SK-N-SH treated with all-trans-retinoic acid at 6 μM for 48 hours (cell line): ENCODE results near the gene KDM4B.

ENCODE experiments used
- ATAC-seq: fragments of 200-7000 bp; cut with Tn5 transposase; 3 replicates; pipeline ENCODE4 v1.9.1; 2020; ENCODE audit warnings: mild to moderate bottlenecking, moderate library complexity
- ARNTL ChIP-seq: fragments of 450-650 bp; formaldehyde crosslinking; IDR thresholded peaks from 2 replicates; pipeline ENCODE4 v1.5.0; 2020; ENCODE audit warnings: low read depth, mild to moderate bottlenecking, moderate library complexity, borderline replicate concordance
- BACH2 ChIP-seq: fragments of 250-450 bp; sonication (Bioruptor Pico); IDR thresholded peaks from 2 replicates; pipeline ENCODE4 v1.9.0; 2021; ENCODE audit warnings: mild to moderate bottlenecking, borderline replicate concordance
- CSDC2 ChIP-seq: fragments of 250-450 bp; sonication (Bioruptor Pico); IDR thresholded peaks from 2 replicates; pipeline ENCODE4 v1.5.0; 2020; ENCODE audit warnings: mild to moderate bottlenecking, moderate library complexity
- ESRRG ChIP-seq: fragments of 250-450 bp; sonication (Bioruptor Pico); IDR thresholded peaks from 2 replicates; pipeline ENCODE4 v1.6.1; 2021; ENCODE audit warnings: mild to moderate bottlenecking
- GLIS3 ChIP-seq: fragments of 250-450 bp; sonication (Bioruptor Pico); IDR thresholded peaks from 2 replicates; pipeline ENCODE4 v1.5.0; 2020; ENCODE audit warnings: mild to moderate bottlenecking, moderate library complexity
- ISL1 ChIP-seq: fragments of 250-450 bp; sonication (Bioruptor Pico); IDR thresholded peaks from 2 replicates; pipeline ENCODE4 v2.1.2; 2022; ENCODE audit warnings: mild to moderate bottlenecking, moderate library complexity
- OSR1 ChIP-seq: fragments of 250-450 bp; sonication (Bioruptor Pico); IDR thresholded peaks from 2 replicates; pipeline ENCODE4 v1.8.0; 2022; ENCODE audit warnings: moderate library complexity, mild to moderate bottlenecking, inconsistent platforms
- PPARA ChIP-seq: fragments of 250-450 bp; sonication (Bioruptor Pico); IDR thresholded peaks from 2 replicates; pipeline ENCODE4 v1.5.0; 2020; ENCODE audit warnings: mild to moderate bottlenecking, borderline replicate concordance
- RARB ChIP-seq: fragments of 250-450 bp; sonication (Bioruptor Pico); IDR thresholded peaks from 2 replicates; pipeline ENCODE4 v1.8.0; 2021; ENCODE audit warnings: mild to moderate bottlenecking, moderate library complexity
- SNAI2 ChIP-seq: fragments of 250-450 bp; sonication (Bioruptor Pico); IDR thresholded peaks from 2 replicates; pipeline ENCODE4 v1.5.0; 2020; ENCODE audit warnings: mild to moderate bottlenecking, moderate library complexity
- TOX ChIP-seq: fragments of 250-450 bp; sonication (Bioruptor Pico); IDR thresholded peaks from 2 replicates; pipeline ENCODE4 v1.8.0; 2021; ENCODE audit warnings: mild to moderate bottlenecking, moderate library complexity, borderline replicate concordance
- ZC3H10 ChIP-seq: fragments of 250-450 bp; sonication (Bioruptor Pico); IDR thresholded peaks from 2 replicates; pipeline ENCODE4 v1.5.1; 2021; ENCODE audit warnings: mild to moderate bottlenecking, moderate library complexity
- ZFP3 ChIP-seq: fragments of 250-450 bp; sonication (Bioruptor Pico); IDR thresholded peaks from 2 replicates; pipeline ENCODE4 v1.5.0; 2020; ENCODE audit warnings: mild to moderate bottlenecking, moderate library complexity
- ZFP30 ChIP-seq: fragments of 450-650 bp; formaldehyde crosslinking; IDR thresholded peaks from 2 replicates; pipeline ENCODE4 v1.5.0; 2022; ENCODE audit warnings: mild to moderate bottlenecking, moderate library complexity
- ZNF565 ChIP-seq: fragments of 450-650 bp; formaldehyde crosslinking; conservative IDR thresholded peaks from 2 replicates; pipeline ENCODE4 v1.5.0; 2020; ENCODE audit warnings: low read depth, mild to moderate bottlenecking, moderate library complexity
- ZNF70 ChIP-seq: fragments of 450-650 bp; formaldehyde crosslinking; IDR thresholded peaks from 2 replicates; pipeline ENCODE4 v1.5.0; 2020; ENCODE audit warnings: mild to moderate bottlenecking, moderate library complexity
- ZNF8 ChIP-seq: fragments of 450-650 bp; formaldehyde crosslinking; IDR thresholded peaks from 2 replicates; pipeline ENCODE4 v1.5.0; 2020; ENCODE audit warnings: mild to moderate bottlenecking, moderate library complexity
- TF ChIP-seq, protein P1 (sequence below): fragments of 250-450 bp; sonication (Bioruptor Pico); IDR thresholded peaks from 2 replicates; pipeline ENCODE4 v1.8.0; 2021; ENCODE audit warnings: low read depth, mild to moderate bottlenecking, moderate library complexity, borderline replicate concordance
- TF ChIP-seq, protein P2 (sequence below): fragments of 250-450 bp; sonication (Bioruptor Pico); IDR thresholded peaks from 2 replicates; pipeline ENCODE4 v1.5.0; 2020; ENCODE audit warnings: mild to moderate bottlenecking, moderate library complexity
- TF ChIP-seq, protein P3 (sequence below): fragments of 250-450 bp; sonication (Bioruptor Pico); IDR thresholded peaks from 2 replicates; pipeline ENCODE4 v1.8.0; 2020; ENCODE audit warnings: mild to moderate bottlenecking, moderate library complexity, borderline replicate concordance
- TF ChIP-seq, protein P4 (sequence below): fragments of 250-450 bp; sonication (Bioruptor Pico); IDR thresholded peaks from 2 replicates; pipeline ENCODE4 v1.5.1; 2020; ENCODE audit warnings: low read depth, mild to moderate bottlenecking, moderate library complexity
- TF ChIP-seq, protein P5 (sequence below): fragments of 250-450 bp; sonication (Bioruptor Pico); IDR thresholded peaks from 2 replicates; pipeline ENCODE4 v1.5.1; 2021; ENCODE audit warnings: mild to moderate bottlenecking, moderate library complexity

Gene KDM4B

DNA sequence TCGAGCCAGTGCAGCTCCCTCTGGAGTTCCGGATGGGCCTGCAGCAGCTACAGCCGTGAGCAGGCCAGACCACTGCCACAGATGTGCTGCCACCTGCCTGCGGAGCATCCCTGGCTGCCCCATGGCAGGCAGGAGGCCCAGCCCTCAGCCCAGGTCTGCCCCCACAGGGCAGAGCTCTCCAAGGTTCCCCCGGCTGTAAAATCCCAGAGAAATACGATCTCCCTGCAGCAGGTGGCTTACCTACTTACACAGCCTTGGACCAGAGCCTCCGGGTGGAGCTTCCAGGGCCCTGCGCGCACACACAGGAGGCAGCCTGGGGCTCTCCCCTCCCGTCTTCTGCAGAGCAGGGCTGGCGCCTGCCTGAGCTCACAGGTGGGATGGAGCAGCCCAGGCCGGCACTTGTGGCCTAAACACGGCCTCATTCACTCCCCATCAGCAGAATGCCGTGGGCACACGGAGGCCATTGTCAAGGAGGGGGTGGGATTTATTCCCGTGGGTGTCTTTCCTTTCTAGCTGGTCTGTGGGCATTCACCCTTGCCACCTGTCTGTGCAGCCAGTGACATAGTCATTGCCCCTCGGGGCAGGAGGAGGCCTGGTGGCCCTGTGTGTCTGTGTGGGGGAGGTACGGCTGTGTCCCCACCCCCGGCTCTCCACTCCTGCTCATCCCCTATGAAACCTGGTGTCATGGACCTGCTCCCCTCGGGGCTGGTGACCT is 118.0 kb downstream of the KDM4B start:
- no peak for ATAC-seq
- TF ChIP-seq ZFP30: no peak
- no peak for TF ChIP-seq SNAI2 (CRISPR knock-in tag)
- TF ChIP-seq CSDC2 (CRISPR knock-in tag): no peak
- TF ChIP-seq, protein P1, sequence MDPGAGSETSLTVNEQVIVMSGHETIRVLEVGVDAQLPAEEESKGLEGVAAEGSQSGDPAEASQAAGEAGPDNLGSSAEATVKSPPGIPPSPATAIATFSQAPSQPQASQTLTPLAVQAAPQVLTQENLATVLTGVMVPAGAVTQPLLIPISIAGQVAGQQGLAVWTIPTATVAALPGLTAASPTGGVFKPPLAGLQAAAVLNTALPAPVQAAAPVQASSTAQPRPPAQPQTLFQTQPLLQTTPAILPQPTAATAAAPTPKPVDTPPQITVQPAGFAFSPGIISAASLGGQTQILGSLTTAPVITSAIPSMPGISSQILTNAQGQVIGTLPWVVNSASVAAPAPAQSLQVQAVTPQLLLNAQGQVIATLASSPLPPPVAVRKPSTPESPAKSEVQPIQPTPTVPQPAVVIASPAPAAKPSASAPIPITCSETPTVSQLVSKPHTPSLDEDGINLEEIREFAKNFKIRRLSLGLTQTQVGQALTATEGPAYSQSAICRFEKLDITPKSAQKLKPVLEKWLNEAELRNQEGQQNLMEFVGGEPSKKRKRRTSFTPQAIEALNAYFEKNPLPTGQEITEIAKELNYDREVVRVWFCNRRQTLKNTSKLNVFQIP (CRISPR knock-in tag): no peak
- TF ChIP-seq ZNF70 (CRISPR knock-in tag): no peak
- no peak for TF ChIP-seq RARB (CRISPR knock-in tag)
- no peak for TF ChIP-seq ESRRG (CRISPR knock-in tag)
- TF ChIP-seq GLIS3 (CRISPR knock-in tag): no peak
- TF ChIP-seq ARNTL (CRISPR knock-in tag): no peak
- no peak for TF ChIP-seq ZC3H10 (CRISPR knock-in tag)
- TF ChIP-seq ZNF565: no peak
- TF ChIP-seq, protein P2, sequence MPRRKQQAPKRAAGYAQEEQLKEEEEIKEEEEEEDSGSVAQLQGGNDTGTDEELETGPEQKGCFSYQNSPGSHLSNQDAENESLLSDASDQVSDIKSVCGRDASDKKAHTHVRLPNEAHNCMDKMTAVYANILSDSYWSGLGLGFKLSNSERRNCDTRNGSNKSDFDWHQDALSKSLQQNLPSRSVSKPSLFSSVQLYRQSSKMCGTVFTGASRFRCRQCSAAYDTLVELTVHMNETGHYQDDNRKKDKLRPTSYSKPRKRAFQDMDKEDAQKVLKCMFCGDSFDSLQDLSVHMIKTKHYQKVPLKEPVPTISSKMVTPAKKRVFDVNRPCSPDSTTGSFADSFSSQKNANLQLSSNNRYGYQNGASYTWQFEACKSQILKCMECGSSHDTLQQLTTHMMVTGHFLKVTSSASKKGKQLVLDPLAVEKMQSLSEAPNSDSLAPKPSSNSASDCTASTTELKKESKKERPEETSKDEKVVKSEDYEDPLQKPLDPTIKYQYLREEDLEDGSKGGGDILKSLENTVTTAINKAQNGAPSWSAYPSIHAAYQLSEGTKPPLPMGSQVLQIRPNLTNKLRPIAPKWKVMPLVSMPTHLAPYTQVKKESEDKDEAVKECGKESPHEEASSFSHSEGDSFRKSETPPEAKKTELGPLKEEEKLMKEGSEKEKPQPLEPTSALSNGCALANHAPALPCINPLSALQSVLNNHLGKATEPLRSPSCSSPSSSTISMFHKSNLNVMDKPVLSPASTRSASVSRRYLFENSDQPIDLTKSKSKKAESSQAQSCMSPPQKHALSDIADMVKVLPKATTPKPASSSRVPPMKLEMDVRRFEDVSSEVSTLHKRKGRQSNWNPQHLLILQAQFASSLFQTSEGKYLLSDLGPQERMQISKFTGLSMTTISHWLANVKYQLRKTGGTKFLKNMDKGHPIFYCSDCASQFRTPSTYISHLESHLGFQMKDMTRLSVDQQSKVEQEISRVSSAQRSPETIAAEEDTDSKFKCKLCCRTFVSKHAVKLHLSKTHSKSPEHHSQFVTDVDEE: no peak
- TF ChIP-seq, protein P3, sequence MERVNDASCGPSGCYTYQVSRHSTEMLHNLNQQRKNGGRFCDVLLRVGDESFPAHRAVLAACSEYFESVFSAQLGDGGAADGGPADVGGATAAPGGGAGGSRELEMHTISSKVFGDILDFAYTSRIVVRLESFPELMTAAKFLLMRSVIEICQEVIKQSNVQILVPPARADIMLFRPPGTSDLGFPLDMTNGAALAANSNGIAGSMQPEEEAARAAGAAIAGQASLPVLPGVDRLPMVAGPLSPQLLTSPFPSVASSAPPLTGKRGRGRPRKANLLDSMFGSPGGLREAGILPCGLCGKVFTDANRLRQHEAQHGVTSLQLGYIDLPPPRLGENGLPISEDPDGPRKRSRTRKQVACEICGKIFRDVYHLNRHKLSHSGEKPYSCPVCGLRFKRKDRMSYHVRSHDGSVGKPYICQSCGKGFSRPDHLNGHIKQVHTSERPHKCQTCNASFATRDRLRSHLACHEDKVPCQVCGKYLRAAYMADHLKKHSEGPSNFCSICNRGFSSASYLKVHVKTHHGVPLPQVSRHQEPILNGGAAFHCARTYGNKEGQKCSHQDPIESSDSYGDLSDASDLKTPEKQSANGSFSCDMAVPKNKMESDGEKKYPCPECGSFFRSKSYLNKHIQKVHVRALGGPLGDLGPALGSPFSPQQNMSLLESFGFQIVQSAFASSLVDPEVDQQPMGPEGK (CRISPR knock-in tag): no peak
- no peak for TF ChIP-seq OSR1 (CRISPR knock-in tag)
- TF ChIP-seq ISL1 (CRISPR knock-in tag): no peak
- TF ChIP-seq ZFP3: no peak
- TF ChIP-seq BACH2 (CRISPR knock-in tag): no peak
- TF ChIP-seq ZNF8 (CRISPR knock-in tag): no peak
- TF ChIP-seq, protein P4, sequence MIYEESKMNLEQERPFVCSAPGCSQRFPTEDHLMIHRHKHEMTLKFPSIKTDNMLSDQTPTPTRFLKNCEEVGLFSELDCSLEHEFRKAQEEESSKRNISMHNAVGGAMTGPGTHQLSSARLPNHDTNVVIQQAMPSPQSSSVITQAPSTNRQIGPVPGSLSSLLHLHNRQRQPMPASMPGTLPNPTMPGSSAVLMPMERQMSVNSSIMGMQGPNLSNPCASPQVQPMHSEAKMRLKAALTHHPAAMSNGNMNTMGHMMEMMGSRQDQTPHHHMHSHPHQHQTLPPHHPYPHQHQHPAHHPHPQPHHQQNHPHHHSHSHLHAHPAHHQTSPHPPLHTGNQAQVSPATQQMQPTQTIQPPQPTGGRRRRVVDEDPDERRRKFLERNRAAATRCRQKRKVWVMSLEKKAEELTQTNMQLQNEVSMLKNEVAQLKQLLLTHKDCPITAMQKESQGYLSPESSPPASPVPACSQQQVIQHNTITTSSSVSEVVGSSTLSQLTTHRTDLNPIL (CRISPR knock-in tag): no peak
- TF ChIP-seq TOX (CRISPR knock-in tag): no peak

DNA sequence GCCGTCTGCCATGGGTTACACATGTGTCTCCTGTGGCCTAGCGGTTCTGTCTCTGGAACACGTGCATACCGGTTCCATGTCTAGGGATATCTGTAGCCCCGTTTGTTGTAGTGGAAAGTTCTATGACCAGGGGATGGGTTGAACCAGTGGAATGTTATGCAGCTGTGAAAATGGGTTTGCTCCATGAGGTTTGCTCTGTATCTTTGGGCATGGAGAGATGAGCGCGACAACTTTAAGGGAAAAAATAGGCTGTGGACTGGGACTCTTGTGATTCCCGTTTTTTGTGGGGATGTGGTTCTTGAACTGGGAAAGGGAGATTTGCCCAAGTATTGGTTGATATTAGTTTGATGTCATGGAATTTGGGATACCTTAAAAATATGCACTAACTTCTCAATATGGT is 120.4 kb downstream of the KDM4B start:
- ATAC-seq: no peak
- TF ChIP-seq, protein P4 (CRISPR knock-in tag): no peak
- TF ChIP-seq GLIS3 (CRISPR knock-in tag): no peak
- TF ChIP-seq PPARA (CRISPR knock-in tag): no peak
- no peak for TF ChIP-seq ZNF8 (CRISPR knock-in tag)
- no peak for TF ChIP-seq CSDC2 (CRISPR knock-in tag)
- TF ChIP-seq BACH2 (CRISPR knock-in tag): no peak
- TF ChIP-seq, protein P5, sequence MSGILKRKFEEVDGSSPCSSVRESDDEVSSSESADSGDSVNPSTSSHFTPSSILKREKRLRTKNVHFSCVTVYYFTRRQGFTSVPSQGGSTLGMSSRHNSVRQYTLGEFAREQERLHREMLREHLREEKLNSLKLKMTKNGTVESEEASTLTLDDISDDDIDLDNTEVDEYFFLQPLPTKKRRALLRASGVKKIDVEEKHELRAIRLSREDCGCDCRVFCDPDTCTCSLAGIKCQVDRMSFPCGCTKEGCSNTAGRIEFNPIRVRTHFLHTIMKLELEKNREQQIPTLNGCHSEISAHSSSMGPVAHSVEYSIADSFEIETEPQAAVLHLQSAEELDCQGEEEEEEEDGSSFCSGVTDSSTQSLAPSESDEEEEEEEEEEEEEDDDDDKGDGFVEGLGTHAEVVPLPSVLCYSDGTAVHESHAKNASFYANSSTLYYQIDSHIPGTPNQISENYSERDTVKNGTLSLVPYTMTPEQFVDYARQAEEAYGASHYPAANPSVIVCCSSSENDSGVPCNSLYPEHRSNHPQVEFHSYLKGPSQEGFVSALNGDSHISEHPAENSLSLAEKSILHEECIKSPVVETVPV (CRISPR knock-in tag): no peak
